ENCODE data around the gene MEGF6. TPM values are rescaled to one million over a fixed set of nuclear protein-coding genes. Genes with fewer than 3 reads are reported as not detected.

Gene MEGF6
- total RNA-seq, 1 donor from 2014 or later, result 33.3 TPM

GRCh38 chr1:3632298-3632697 lies 21.0 kb upstream of the MEGF6 start:
- DNase-seq (ENCODE audit: low read depth), result no peak
- TF ChIP-seq CTCF (conservative IDR thresholded peaks at IDR 0.05; ENCODE audit: low read depth, low read length), result no peak
- no peak overlapping the region for H3K4me3 ChIP-seq (ENCODE audit: low read depth, low read length)

- DNase-seq (ENCODE audit: low read depth), result no peak
- no peak for TF ChIP-seq CTCF (conservative IDR thresholded peaks at IDR 0.05; ENCODE audit: low read depth, low read length)
- no peak overlapping the region for H3K4me3 ChIP-seq (ENCODE audit: low read depth, low read length)
Measured at GRCh38 chr1:3631320-3632260, 20.3 kb upstream of the MEGF6 start.

- DNase-seq (ENCODE audit: low read depth), result no peak
- no peak overlapping the region for H3K4me3 ChIP-seq (ENCODE audit: low read depth, low read length)
- TF ChIP-seq CTCF (conservative IDR thresholded peaks at IDR 0.05; ENCODE audit: low read depth, low read length), result no peak
Measured at GRCh38 chr1:3630914-3631313, 19.6 kb upstream of the MEGF6 start.

GRCh38 chr1:3630161-3630611 lies 18.9 kb upstream of the MEGF6 start:
- no peak for DNase-seq (ENCODE audit: low read depth)
- H3K4me3 ChIP-seq (ENCODE audit: low read depth, low read length), result no peak overlapping the region
- TF ChIP-seq CTCF (conservative IDR thresholded peaks at IDR 0.05; ENCODE audit: low read depth, low read length), result no peak

- H3K4me3 ChIP-seq (ENCODE audit: low read depth, low read length), result no peak overlapping the region
- TF ChIP-seq CTCF (conservative IDR thresholded peaks at IDR 0.05; ENCODE audit: low read depth, low read length), result no peak
- no peak for DNase-seq (ENCODE audit: low read depth)
Measured at GRCh38 chr1:3629561-3630160, 18.4 kb upstream of the MEGF6 start.

GRCh38 chr1:3628445-3628844 lies 17.1 kb upstream of the MEGF6 start:
- no peak for TF ChIP-seq CTCF (conservative IDR thresholded peaks at IDR 0.05; ENCODE audit: low read depth, low read length)
- H3K4me3 ChIP-seq (ENCODE audit: low read depth, low read length), result no peak overlapping the region
- DNase-seq (ENCODE audit: low read depth), result no peak

All from epithelial cell of proximal tubule (primary cell).